GM19468 (cell line): Measurements from ENCODE around the gene RPL27.
"Not testable (repeated sequence)": the region's sequence is repeated elsewhere in the genome, so short reads cannot be mapped to it uniquely, and the experiment has no call there.

Source experiments
- ATAC-seq: cut with Tn5 transposase; IDR thresholded peaks from one replicate; pipeline ENCODE4 v1.9.1; 2021; ENCODE audit warnings: mild to moderate bottlenecking, moderate library complexity, moderate number of reproducible peaks; ENCODE audit not compliant: unreplicated experiment; ENCODE audit errors: extremely low read depth

RPL27 gene

GRCh38 chr17:42991471-42991870, 6.7 kb upstream of the RPL27 start:
- no peak for ATAC-seq

- no peak for ATAC-seq
Observed at GRCh38 chr17:42992872-42993271, 5.3 kb upstream of the RPL27 start.

GRCh38 chr17:42993913-42994312, 4.3 kb upstream of the RPL27 start:
- ATAC-seq, result not testable (repeated sequence)

- no peak for ATAC-seq
Observed at GRCh38 chr17:42997390-42997983, 732 bp upstream of the RPL27 start.

GRCh38 chr17:42999003-42999525, 845 bp downstream of the RPL27 start:
- ATAC-seq, result no peak

GRCh38 chr17:43000894-43001293, 2.7 kb downstream of the RPL27 start:
- not testable (repeated sequence) for ATAC-seq

GRCh38 chr17:43003542-43004172, 5.4 kb downstream of the RPL27 start:
- no peak for ATAC-seq

- ATAC-seq, result no peak
Observed at GRCh38 chr17:43006639-43007551, 8.7 kb downstream of the RPL27 start, which contains the start of gene IFI35. IFI35 (plus strand) TSS chr17:43006784; CDS start chr17:43006948, 164 bp downstream.

GRCh38 chr17:43010667-43011308, 12.6 kb downstream of the RPL27 start:
- no peak for ATAC-seq

GRCh38 chr17:43011728-43012472, 13.7 kb downstream of the RPL27 start:
- ATAC-seq, result no peak

- ATAC-seq, result no peak
Observed at GRCh38 chr17:43013296-43013695, 15.1 kb downstream of the RPL27 start.

GRCh38 chr17:43014020-43014648, 15.9 kb downstream of the RPL27 start:
- no peak for ATAC-seq

GRCh38 chr17:43014649-43015542, 16.7 kb downstream of the RPL27 start:
- ATAC-seq, result no peak

- ATAC-seq, result no peak
Observed at GRCh38 chr17:43015579-43015978, 17.4 kb downstream of the RPL27 start.

- ATAC-seq, result no peak
Observed at GRCh38 chr17:43016216-43016615, 18.0 kb downstream of the RPL27 start.

- no peak for ATAC-seq
Observed at GRCh38 chr17:43018008-43018853, 20.0 kb downstream of the RPL27 start.

- no peak for ATAC-seq
Observed at GRCh38 chr17:43018932-43019331, 20.7 kb downstream of the RPL27 start.
